HG03521 (cell line): ENCODE measurements around the gene MCC.

ENCODE experiments used
- ATAC-seq: cut with Tn5 transposase; IDR thresholded peaks from one replicate; pipeline ENCODE4 v1.9.1; 2021; ENCODE audit warnings: mild to moderate bottlenecking, moderate library complexity; ENCODE audit not compliant: unreplicated experiment

Gene MCC

DNA sequence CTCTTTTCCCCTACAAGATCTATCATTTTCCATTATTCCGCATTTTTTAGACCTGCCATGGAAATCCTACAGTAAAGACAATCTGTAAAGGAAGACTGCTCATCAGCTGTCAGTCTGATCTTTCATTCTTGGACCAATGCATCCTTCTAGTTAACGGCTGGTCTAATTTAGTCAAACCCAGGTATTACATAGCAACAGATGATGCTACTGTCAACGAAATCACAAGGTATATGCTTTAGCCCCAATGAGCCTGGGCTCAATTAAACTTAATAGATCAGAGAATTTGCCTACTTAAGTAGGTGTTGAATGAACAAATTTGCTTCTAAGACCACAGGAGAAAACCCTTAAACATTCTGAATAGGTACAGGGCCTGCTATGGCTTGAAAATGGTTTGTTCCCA, 260.5 kb downstream of the MCC start:
- ATAC-seq = no peak

DNA sequence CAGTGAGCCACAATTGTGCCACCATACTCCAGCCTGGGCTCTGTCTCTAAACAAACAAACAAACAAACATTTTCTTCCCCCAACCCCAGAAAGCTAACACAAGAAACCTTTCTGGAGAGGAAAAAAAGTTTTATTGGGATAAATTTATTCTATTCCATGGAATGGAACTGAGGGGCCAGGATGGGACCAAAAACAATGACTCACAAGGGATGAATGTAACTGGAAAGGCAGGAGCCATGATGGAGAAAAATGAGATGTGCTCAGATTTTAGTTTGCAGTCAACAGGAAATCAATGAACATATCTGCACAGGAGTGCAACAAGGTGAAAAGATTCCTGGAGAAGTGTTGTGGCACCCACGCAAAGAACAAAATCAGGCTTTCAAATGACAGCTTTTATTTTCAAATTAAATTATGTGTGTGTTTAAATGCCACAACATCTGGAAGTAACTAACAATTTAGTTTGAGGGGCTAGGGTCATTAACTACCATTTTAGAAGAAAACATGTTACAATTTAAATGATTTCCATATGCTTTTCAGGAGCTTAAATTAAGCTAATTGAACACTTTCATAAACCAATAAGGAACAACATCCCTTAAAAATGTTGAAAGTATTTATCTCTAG, 262.0 kb downstream of the MCC start:
- no peak for ATAC-seq

DNA sequence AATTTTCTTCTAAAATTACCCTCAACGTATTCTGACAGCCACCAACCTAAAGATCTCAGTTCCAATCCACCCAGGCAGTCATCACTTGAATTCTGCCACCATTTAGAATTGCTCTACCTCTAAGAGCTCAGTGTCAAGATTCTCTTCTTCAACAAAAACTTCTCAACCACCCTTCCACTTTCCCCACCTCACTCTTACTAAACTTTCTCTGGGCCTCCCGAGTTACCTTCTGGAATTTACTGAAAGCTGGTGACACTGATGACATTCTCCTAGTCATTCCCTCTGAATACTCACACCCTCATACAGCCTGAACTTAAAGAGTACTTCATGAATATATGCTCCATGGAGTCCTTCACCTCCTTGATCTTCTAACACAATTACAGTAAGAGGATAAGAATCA, 263.0 kb downstream of the MCC start:
- no peak for ATAC-seq

DNA sequence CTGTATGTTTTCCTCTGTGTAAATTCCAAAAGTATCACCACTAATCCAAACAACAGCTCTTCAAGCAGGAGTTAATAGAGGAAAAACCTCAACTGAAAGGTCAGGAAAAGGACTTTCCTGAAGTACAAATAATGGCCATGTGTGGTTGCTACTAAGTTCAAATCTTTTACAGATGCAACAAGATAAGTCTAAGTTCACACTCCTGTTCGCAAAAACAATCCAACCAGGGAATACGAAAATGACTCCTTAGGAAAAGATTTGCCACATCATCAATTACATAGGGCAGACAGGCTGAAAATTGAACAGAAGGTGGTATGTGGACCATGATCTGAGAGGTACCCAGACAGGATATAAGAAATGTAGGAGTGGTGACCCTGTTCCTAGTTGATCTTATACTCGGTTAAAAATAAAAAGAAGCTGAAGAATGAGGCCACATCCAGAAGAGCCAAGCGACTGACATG, 263.6 kb downstream of the MCC start:
- no peak for ATAC-seq

DNA sequence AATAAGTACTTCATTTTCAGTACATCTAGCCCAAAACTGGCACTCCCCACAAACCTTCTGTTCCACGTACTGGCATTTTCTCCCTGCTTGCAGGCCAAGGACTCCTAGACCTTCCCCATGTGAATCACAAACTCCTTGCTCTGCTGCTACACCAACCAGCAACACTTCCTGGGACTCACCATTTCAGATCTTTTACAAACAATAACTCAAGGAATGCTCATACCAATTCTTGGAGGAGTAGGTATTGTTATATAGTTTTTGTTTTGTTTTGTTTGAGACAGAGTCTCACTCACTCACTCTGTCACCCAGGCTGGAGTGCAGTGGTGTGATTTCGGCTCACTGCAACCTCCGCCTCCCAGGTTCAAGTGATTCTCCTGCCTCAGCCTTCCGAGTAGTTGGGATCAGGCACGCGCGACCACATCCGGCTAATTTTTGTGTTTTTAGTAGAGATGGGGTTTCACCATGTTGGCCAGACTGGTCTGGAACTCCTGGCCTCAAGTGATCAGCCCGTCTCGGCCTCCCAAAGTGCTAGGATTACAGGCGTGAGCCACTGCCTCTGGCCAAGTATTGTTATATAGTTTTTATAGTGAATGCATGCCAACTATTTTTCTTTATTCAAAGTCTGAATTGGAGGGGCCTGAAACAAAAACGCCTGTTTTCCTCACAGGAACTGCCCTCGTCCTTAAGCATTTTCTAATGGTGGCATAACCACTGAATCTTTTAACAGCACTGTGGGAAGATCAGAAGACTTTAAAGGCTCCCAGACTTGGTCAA, 264.2 kb downstream of the MCC start:
- no peak for ATAC-seq

DNA sequence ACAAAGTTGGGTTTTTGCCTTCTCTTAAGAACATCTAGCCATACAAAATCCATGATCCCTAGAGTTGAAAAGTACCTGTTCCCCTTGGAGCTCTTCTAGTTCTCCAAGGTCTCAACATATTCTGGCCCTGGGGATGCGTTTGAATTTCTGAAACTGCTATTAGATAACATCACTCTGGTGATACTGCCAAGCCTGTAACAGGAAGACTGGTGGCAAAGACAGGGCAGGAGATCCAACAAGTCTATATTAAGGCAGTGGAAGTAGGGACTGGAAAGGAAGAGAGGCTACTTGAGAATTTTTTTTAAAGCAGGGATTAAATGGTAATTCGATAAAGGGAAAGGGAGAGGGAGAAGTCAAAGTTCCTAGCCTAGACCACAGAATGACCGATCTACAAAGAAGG, 264.9 kb downstream of the MCC start:
- no peak for ATAC-seq

DNA sequence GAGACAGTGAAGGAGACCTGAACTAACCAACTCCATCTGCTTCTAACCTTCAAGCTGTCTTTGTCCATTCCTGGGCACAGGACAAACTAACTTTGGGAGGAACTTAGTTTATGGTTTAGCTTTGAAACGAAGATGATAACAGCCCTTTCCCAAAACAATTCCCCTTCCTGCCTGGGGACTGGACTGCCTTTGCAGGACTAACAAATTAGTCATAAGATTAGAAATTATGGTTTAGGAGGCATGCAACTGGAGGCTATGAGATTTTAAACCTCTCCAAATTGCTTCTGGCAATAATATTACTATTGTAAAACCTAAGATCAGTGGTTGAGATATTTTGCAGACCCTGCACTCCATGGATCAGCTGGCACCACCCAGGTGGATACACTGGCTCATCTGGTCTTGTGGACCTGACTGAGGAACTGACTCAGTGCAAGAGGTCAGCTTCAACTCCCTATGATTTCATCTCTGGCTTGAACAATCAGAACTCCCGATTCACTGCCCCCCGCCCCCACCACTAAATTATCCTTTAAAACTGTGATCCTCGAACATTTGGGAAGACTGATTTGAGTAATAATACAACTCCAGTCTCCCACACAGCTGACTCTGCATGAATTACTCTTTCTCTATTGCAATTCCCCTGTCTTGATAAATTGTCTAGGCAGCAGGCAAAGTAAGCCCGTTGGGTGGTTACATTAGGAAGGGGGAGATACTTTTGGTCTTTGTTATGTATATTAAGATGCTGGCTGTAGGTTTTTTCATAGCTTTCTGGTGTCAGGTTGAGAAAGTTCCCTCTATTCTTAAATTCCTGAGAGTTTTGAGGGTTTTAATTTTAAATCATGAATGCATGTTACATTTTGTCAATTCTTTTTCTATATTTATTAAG, 266.7 kb downstream of the MCC start:
- ATAC-seq = no peak

DNA sequence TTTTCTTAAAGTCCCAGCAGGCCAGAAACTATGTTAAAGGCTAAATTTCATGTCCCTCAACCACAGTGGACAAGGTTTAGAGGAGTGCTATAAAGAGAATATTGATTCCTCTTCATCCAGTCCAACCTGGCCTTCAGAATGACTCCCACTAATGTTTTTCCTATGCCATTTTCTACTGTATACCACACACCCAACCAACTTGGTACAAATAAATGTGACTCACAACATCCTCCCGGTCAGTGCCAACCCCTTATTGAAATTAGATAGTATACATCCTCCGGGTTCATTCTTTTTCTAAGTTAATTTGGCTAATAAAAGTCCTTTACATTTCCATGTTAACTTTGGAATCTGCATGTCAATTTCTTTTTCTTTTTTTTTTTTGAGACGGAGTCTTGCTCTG, 268.6 kb downstream of the MCC start:
- ATAC-seq = no peak

DNA sequence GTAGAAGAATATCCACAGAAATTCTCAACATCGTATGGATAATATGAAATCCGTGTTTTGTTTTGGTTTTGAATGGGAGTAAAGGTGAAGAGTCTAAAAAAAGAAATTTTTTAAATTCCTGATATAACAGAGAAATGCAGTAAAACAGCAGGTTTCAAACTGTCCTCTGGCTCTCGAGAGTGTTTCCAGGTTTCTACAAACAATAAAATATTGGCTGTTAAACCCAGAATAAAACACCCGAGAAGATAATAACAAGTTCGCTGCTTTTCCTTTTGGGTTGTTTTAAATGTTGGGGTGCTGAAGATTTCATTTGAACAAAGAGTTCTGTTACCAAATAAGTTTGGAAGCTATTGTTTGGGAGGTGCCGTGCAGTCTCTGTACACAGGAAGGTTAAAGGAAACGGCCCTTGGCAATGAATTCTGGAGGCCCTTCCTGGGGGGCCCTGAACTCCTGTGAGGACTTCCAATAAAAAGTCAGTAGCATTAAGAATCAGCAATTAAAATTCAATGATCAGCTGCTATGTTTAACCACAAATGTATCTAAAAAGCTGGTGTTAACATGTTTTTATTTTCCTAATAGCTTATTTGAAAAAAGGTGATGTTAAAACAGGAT, 269.2 kb downstream of the MCC start:
- ATAC-seq = no peak

DNA sequence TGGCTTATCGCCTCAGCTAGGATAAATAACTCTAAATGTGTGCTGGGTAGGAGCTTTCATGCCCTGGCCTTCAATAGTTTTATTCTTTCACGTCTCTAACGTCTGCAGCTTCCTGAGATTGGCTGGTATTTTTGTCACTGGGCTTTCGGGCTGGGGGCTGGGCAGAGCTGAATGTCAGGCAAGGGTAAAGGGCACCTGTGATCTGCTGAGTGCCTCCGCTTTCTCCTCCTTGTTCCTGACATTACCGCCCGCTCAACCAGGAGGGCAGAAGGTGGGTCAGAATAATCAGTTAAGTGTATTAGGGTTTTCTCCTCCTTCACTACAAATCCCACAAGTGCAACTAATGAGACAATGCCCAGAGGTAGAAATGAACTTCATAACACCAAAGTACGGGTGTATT, 270.1 kb downstream of the MCC start:
- no peak for ATAC-seq

DNA sequence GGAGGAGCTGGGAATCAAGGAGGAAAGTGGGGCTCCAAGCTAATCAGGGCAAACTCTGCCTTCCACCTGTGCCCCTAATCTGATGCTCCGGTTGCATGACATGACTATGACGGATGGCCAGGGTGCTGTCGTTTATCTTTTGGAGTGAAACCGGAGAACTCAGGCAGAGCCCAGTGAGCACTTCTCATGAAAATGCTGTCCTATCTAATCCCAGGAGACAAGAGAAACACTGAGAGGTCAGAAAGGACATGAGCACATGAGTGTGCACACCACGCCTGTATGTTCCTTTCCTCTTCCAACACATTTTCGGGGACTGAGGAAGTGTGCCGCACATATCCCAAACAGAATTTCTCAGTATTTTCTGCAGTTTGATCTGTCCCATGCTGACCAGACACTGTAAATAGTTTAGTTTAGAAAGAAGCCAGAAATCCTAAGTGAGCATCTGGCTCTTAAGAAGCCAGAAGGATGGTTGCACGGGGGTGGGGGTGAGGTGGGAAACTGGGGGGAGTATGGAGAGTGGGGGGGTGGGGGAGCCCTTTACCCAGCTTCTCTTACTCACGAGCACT, 270.6 kb downstream of the MCC start:
- no peak for ATAC-seq

DNA sequence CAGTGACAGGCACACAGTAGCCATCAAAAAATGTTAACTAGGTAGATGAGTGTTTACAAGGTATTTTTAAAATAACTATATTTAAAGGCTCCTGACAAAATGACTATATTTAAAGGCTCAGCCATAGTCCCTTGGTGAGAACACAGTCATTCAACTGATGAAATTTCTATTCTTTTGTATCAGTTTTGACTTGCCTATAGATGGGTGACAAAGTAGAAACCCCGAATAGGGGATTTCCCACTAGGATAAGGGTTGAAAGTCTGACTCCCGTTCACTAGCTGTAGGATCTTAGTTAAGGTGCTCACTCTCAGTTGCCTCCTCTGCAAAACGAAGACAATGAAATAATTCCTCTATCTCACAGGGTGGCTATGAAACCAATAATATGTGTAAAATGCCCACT, 271.7 kb downstream of the MCC start:
- no peak for ATAC-seq

DNA sequence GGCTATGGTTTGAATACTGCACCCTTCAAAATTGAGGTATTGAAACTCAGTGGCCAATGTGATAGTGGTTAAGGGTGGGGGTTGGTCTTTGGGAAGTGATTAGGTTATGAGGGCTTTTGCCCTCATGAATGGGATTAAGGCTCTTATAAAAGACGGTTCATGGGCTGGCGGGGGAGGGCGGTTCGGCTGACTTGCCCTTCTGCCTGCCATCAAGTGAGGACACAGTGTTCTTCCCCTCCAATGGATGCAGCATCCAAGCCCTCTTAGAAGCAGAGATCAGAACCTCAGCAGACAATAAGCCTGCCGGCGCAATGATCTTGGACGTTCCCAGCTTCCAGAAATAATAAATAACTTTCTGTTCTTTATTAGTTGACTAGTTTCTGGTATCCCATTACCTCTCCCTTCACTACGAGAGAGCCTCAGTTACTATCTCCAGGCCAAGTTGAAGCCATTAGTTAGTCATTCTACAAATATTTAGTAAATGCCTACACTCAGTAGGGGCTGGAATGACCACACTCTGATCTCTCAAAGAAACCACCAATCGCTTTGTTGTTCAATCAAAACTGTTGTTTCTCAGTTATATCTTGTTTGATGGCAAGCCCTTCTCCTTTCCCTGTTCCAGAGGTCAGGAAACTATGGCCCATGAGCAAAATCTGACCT, 272.7 kb downstream of the MCC start:
- no peak for ATAC-seq

DNA sequence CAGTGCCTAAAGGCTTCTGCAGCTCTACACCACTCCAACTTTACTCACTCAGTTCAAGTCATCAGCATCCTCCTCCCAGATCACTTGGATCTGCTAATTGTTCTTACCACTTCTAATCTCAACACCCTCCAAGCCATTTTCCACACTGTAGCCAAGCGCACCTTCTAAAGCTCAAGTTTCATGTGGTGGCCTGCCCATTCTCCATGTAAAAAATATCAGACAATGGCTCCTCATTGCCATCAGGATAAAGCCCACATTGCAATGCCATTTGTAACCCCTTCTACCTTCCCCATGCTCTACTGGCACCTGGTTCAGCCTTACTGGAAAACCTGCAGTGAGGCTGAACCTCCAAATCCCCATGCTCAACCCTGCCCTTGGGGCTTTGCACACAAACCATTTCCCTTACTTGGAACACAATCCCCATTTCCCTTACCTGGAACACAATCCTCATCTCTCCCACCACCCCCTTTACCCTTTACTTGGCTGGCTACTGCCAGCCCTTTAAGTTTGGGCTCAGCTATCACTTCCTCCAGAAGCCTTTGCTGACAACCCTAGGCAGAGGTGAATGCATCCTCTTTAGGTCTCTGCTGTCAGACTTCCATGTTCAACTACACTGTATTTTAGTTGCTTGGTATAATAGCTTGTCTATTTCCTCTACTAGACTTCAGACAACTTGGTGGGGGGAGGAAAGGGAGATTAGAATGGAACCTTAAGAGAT, 273.5 kb downstream of the MCC start:
- ATAC-seq = no peak

DNA sequence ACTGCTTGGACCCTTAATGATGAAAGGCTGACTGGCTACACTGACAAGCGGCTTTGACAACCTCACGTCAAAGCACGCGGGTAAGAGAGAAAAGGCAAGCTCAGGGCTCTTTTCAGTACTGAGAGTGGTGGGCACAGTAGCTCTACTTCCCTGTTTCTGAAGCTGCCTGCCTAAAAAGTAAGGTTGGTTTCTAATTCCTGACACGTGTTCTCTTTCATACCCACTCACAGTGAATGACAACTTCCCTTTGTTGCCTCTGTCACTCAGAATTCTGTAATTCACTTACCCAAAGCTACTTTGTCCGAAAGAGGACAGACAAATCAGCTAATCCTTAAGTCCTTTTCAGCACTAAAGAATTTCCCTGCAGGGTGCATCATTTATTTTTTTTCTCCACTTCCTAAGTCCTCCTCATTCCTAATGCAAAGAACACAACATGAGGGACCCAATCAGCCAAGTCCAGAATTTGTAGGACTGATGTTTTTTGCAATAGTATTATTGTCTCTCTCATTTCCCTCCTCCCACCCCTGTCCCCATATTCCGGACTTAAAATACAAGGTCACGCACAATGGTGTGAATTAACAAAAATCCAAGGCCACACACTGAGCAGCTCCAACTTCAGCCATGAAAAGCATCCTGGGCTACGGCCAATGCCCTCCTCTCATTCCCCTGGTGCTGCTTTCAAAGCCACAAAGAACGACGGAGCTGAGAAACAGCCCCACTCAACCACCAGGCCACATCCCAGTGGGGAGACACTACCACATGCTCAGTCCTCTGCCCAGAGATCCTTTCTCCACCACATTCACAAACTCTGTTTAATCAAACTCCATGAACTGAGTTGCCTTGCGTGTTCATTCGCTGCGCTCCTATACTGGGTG, 274.5 kb downstream of the MCC start:
- no peak for ATAC-seq

DNA sequence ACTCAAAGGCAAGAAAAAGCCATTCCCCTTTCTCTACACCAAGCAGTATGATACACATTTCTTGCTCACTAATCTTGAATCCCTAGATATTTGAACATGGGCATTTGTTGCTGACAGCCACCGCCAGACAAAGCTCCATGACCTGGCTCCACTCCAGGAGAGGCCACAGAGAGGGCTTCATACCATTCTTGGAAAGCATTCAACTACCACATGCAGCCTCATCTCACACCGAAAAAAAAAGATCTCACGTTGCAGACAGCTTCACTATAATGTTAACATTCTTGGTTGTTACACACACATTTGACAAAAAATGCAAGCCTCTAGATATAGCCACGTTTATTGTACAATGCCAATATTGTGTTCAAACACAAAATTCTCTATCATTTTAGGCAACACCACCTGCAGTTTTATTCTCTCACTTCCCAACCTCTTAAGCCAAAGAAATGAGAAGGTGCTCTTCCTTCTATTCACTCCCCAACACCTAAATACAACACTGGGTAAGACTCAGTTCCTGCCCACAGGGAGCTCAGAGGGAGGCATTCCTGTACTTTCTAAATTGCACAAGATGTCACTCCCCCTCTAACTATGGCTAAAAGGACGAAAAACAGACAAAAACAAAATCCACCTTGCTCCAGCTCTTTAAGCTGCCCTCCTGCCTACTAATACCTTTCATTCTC, 275.9 kb downstream of the MCC start:
- ATAC-seq = no peak

DNA sequence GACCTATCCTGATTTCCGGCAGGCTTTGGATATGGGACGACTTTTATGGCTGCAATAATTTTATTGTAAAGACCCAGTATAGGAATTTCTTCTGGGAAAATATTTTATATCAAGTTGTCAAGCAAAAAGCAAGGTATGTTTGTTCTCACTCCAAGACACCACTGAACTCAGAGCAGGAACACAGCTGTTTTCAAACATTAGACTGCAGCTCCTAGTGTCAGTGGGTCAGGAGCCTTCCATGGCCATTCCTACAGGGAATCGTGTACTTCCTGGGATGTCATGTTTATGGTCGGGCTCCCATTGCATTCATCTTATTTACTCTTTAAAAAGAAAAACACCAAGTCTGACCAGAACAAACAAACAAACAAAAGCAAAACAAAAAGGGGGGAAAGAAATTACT, 278.8 kb downstream of the MCC start:
- ATAC-seq = no peak

DNA sequence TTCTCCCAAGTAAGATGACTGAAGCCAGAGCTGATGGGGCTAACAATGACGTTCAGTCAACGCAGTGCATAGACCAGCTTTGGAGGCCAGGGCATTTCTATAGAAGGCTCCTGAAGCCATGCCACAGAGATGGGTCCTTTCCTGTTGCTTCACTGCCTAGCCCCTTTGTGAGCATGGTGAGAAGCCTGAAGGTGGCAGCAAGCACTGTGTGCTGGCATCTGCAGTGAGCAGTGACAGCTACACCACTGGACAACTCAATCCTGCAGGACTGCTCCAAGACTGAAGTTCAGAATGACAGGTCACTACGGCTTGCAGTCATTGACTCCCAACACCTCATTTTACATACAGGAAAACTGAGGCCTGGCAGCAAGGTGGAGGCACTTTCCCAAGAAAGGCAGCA, 282.4 kb downstream of the MCC start:
- ATAC-seq = no peak
